ENCODE data around the gene FAP.
A peak's percentile ranks its signal among the peaks of the same experiment; 100 is the strongest.

The FAP gene

DNA sequence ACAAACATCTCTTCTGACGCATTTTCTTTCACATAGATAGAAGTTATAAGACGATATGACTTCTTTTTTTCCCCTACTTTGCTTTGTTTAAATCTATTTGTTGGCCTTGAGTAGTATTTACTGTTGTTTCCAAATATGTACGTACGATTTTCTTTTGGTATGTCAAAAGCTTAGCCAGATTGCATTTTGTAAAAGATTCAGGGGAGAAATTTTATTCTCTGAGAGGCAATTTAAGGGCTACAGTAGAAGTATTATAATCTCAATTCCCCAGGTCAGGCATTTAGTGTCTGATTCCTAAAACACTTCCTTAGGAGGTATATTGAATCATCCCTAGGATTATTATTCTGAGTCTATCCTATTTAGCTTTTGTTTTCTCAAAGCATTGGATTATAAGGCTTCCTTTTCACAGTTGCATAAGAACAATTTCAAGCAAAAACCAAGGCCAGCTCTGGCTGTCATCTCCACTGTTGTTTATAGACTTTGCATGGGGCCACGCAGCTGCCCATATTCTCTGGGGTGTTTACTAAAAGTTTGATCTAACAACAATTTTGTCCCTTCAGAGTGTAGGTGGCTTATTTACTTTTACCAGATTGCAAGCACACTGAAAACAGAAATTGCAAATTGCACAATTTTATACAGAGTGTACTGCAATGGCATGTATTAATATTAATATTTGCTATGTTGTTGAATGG is 57.6 kb downstream of the FAP start:
- no peak for DNase-seq (ENCODE audit: low read depth)

DNA sequence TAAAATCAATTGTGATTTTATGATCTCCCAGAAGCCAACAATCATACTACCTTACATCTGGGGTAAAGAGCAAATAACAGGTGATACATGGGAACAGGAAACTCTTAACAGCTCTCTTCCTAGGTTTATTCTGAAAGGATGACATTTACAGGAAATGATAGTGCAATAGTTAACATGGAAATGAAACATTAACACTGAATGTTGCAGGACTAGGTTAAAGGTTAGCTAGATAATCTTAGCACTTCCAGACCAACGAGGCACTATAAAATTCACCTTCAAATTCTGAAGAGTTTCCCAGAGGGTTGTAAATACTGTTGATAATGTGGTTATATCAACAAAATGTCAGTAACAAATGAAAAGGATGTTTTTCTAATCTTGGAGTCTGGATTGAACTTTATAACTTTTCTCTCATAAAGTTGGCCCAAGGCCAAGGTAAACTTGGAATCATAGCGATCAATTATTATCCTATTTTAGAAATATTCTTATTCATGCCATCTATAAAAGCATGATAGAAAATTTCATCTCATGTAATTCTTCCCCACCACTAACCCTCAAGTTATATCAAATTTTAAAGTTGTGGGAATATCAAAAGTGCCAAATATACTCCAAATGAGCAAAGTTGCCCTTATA is 58.3 kb downstream of the FAP start:
- DNase-seq (ENCODE audit: low read depth), result no peak

DNA sequence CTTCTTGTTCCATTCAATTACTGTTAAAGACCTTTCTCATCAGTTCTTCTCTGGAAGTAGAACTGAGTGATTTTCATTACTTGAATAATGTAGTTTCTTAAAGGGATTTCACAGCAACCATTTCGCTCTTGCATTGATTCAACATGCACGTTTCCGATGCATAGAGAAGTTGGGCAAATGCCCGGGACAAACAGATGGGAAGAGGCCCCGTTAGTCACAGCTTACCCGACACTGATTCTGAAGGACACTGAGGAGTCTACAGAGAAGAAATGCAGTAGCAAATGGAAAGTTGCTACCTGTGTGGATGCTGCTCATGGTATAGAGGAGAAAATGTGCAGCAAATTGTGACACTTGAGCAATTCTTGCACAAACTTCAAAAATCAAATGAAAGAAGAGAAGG is 58.9 kb downstream of the FAP start:
- DNase-seq (ENCODE audit: low read depth), result no peak

GRCh38 chr2:162182395-162182794 is 60.9 kb downstream of the FAP start:
- DNase-seq (ENCODE audit: low read depth), result no peak

- DNase-seq (ENCODE audit: low read depth), result no peak
Observed at GRCh38 chr2:162177301-162177700, 65.9 kb downstream of the FAP start.

- no peak for DNase-seq (ENCODE audit: low read depth)
Observed at GRCh38 chr2:162175714-162176113, 67.5 kb downstream of the FAP start.

GRCh38 chr2:162174746-162175145 is 68.5 kb downstream of the FAP start:
- peak; percentile 44 for DNase-seq (ENCODE audit: low read depth)

DNA sequence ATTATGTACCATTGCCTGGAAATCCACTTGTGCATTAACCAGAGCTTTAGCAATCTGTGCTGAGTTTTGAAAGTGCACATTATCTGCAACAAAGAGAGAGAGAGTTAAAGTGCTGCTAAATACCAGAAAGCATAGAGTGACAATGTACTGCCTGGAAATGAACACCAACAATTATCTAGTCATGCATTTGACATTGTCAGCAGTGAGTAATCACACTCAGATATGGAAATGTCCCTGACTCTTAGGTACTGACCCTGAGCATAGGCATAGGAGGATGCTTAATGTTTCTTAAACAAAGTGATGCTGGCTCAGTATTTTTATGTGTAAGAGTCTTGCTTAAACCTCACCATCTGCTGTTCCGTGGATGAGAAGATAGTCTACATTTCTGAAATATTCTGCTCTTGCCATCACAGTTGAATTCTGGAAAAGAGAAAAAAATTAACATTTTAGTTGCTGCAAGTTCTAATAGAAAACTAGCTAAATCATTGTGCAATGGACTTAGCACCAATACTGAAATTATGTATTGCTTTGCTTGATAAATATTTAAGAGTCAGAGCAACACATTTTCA is 70.4 kb downstream of the FAP start:
- DNase-seq (ENCODE audit: low read depth), result peak; percentile 24

DNA sequence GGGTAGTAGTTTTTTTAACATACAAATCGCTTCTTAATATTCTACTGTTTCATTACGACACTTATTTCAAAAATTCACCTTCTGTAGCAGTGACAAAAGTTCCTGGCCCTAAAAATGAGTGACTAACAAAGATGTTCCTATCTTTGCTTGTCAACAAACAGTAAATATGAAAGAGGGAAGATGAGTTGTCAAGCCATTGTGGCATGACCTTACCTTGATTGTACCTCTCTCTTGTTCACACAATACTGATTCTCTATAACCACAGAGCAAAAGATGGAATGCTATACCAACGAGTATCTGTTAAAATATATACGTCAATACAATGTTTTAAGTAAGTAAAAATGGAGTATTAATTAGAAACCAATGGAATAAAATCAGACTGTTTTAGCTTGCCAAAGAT is 76.5 kb downstream of the FAP start:
- DNase-seq (ENCODE audit: low read depth), result no peak

DNA sequence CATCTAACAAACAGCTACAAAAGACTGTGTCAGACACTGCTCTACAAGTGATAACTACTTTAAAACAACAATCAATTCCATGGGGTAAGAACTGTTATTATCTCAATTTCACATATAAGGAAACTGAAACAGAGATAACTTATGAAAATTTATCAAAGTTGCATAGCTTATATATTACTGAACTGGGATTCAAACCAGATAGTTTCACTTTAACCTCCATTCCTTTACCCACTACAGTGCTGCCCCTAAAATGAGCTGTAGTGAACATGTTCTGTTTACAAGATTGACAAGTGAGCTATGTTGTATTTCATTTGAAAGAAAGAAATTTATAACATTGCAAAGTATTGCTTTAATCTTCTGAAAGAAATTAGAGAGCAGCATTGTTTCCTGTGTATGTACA is 77.1 kb downstream of the FAP start:
- DNase-seq (ENCODE audit: low read depth), result no peak

DNA sequence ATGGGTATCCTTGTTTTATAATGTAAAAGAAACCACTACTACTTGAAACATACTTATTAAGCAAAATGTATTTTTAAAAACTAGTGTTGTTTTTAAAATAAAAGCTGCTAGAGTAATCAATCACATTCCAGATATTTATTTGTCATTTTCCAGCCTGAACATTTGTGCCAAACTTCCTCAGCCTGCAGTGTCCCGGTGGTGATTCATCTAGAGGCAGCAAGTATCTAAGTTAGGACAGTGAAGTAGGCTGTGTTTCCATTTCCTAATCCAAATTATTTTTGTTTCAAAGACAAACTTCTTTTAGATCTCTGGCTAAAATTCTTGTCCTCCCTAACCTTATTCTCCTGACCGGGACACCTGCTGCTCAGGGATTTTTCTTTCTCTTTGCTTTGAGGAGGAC is 78.4 kb downstream of the FAP start:
- DNase-seq (ENCODE audit: low read depth), result no peak

DNA sequence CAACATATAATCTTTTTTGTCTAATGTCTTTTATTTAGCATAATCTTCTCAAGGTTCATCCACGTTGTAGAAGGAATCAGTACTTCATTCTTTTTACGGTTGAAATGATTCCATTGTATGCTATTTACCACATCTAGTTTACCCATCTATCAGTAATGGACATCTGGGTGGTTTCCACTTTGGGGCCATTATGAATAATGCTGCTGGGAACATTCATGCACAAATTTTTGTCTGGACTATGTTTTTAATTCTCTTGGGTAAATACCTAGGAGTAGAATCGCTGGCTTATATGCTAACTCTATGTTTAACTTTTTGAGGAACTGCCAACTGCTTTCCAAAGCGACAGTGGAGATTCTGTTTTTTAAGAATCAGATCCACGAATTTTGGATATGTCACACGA is 83.8 kb downstream of the FAP start:
- DNase-seq (ENCODE audit: low read depth), result no peak

DNA sequence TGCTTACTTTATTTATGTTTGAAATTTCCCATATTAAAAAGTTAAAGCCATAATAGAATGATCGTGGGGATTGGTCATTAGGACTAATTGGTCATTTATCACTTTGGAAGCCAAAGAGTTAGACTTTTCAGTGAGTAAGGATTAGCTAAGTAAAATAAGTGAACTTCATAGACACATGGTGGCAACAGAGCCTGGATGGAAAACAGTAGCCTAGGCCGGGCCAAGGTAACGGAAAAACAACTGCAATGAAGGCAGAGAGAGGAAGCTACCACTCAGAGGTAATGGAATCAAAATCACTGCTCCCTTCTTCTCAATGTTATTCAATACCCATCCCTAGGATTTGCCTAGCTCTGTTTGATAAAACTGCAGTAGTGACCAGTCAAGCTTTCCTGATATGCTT is 87.1 kb downstream of the FAP start:
- no peak for DNase-seq (ENCODE audit: low read depth)

GRCh38 chr2:162155093-162155492 is 88.2 kb downstream of the FAP start:
- no peak for DNase-seq (ENCODE audit: low read depth)

DNA sequence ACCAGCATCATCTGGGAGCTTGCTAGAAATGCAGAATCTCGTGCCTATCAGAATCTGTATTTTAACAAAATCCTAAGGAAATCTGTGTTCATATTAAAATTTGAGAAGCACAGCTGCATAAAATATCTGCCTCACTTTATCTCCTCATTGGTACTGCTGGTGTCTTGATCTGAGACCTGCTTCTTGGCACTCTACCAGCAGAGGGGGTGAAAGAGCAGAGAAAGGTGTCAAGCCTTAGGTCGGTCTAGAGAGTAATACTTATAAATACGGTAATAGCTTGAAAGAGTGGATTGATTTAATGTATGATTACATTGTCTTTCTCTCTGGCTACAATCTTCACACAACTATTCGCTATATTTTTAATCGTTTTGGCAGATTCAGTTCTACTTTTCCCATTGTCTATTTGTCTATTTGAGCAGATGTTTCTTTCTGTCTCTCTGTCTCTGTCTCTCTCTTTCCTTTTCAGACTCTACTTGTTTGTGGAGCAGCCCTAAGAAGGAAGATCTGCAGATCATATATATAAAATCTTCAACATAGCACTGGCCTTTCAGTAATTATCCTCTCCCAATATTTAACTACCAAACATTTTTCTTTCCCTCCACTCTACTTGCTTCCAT is 89.5 kb downstream of the FAP start:
- DNase-seq (ENCODE audit: low read depth), result peak; percentile 35

GRCh38 chr2:162152147-162152546 is 91.1 kb downstream of the FAP start, which contains the start of gene GCG:
Gene GCG (minus strand): TSS chr2:162152247. CDS start chr2:162149178, 3,069 bp downstream.
- no peak for DNase-seq (ENCODE audit: low read depth)

DNA sequence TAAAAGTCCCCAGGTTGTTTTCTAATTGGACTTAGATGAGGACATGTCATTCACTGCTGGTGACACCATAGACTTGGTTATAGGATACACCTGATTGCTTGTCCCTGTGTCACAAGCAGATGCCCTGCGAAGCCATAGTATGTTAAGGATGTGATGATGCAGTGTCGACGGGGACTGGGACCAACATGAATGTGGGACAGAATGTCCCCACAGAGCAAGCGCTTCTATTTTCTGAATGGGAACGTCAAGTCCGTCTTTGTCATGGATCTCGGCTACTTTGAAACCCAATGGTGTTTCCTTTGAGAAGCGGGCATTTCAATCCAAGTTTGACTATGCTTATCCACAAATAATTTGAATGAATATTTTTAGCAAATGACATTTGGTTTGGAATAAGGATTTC is 93.3 kb downstream of the FAP start:
- no peak for DNase-seq (ENCODE audit: low read depth)

DNA sequence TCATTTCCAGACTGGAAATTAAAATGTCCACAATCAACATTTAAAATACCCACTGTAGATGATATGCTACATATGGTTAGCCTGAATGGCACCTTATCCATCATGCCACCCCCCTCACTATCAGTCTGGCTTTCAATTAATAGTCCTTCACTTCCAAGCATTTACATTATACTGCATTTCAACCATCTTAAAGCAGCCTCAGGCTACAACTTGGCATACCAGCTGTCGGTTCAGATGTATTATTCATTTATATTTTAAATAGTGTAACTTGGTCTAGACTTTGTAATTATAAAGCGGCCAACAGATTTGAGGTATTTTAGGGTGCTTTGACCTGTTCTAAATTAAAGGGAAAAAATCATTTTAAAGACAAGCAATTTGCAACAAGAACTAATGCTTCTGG is 93.8 kb downstream of the FAP start:
- no peak for DNase-seq (ENCODE audit: low read depth)

- no peak for DNase-seq (ENCODE audit: low read depth)
Observed at GRCh38 chr2:162148956-162149355, 94.3 kb downstream of the FAP start.

- no peak for DNase-seq (ENCODE audit: low read depth)
Observed at GRCh38 chr2:162143969-162144368, 99.3 kb downstream of the FAP start.

GRCh38 chr2:162138310-162138709 is 104.9 kb downstream of the FAP start:
- DNase-seq (ENCODE audit: low read depth), result no peak

GRCh38 chr2:162127422-162127821 is 115.8 kb downstream of the FAP start:
- no peak for DNase-seq (ENCODE audit: low read depth)

DNA sequence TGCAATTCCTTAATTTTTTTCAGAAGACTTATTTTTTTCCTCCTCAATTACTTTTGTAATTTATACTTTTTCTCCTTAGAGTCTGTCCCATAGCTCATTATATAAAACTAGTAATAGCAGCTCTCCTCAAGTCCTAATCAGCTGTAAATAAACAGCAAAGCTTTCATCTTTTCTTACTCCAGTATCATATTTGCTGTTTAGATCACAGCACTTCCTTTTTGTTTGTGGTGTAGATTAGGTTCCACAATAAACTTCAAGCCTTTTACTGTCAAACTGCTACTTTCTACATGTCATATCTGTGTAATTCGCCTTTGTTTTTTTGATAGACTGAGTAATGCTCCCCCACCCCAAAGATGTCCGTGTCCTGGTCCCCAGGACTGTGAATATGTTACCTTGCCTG is 116.7 kb downstream of the FAP start:
- DNase-seq (ENCODE audit: low read depth), result no peak

Data from HS-5 (cell line).